GM12873 (cell line): ENCODE measurements around the gene ARID4B.

Experiments used
- CTCF ChIP-seq: IDR thresholded peaks from 2 replicates; pipeline ENCODE4 v1.5.1; 2012; ENCODE audit warnings: low read depth, mild to moderate bottlenecking, moderate library complexity, low read length, control low read depth; ENCODE audit not compliant: insufficient read depth; ENCODE audit errors: missing control alignments

The ARID4B gene

GRCh38 chr1:235158680-235159079 lies 169.3 kb downstream of the ARID4B start:
- TF ChIP-seq CTCF: no peak

GRCh38 chr1:235157150-235157549 lies 170.8 kb downstream of the ARID4B start:
- no peak for TF ChIP-seq CTCF

GRCh38 chr1:235156740-235157139 lies 171.2 kb downstream of the ARID4B start:
- TF ChIP-seq CTCF: no peak

- TF ChIP-seq CTCF: no peak
Observed at GRCh38 chr1:235156265-235156664, 171.7 kb downstream of the ARID4B start.

- TF ChIP-seq CTCF: no peak
Observed at GRCh38 chr1:235152235-235152634, 175.7 kb downstream of the ARID4B start.

GRCh38 chr1:235151033-235151432 lies 176.9 kb downstream of the ARID4B start:
- TF ChIP-seq CTCF: no peak

- TF ChIP-seq CTCF: no peak
Observed at GRCh38 chr1:235149824-235150223, 178.2 kb downstream of the ARID4B start.

- TF ChIP-seq CTCF: no peak
Observed at GRCh38 chr1:235147269-235147668, 180.7 kb downstream of the ARID4B start.
